Hematopoietic multipotent progenitor cell treated with erythropoietin and hydrocortisone succinate and interleukin-3 and kit ligand, for 17 days (in vitro differentiated cells): ENCODE data around the gene ATAD3C.
"Not testable (repeated sequence)": the region's sequence is repeated elsewhere in the genome, so short reads cannot be mapped to it uniquely, and the experiment has no call there.

Source experiments
- DNase-seq: peaks from one replicate; pipeline ENCODE4 v3.0.0-alpha.2; 2015; ENCODE audit warnings: low spot score

The ATAD3C gene

DNA sequence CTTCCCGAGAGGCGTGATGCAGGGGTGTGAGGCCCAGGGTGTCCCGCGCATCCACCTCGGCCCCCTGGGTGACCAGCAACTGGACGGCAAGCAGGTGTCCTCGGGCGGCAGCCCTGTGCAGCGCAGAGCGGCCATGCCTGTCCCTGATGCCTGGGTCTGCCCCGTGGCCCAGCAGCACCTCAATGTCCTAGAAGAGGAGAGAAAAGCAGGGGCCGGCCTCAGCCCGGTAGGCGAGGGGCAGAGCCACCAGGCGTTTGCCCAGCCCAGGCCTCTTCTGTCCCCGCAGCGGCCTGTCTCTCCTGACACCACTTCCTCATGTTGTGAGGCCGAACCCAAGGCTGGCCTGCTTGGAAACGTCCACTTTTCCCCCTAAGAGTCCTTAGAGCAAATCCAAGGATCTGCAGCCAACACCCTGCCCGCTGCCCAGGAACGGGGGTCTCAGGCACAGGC lies 30.1 kb upstream of the ATAD3C start:
- DNase-seq: no peak

DNA sequence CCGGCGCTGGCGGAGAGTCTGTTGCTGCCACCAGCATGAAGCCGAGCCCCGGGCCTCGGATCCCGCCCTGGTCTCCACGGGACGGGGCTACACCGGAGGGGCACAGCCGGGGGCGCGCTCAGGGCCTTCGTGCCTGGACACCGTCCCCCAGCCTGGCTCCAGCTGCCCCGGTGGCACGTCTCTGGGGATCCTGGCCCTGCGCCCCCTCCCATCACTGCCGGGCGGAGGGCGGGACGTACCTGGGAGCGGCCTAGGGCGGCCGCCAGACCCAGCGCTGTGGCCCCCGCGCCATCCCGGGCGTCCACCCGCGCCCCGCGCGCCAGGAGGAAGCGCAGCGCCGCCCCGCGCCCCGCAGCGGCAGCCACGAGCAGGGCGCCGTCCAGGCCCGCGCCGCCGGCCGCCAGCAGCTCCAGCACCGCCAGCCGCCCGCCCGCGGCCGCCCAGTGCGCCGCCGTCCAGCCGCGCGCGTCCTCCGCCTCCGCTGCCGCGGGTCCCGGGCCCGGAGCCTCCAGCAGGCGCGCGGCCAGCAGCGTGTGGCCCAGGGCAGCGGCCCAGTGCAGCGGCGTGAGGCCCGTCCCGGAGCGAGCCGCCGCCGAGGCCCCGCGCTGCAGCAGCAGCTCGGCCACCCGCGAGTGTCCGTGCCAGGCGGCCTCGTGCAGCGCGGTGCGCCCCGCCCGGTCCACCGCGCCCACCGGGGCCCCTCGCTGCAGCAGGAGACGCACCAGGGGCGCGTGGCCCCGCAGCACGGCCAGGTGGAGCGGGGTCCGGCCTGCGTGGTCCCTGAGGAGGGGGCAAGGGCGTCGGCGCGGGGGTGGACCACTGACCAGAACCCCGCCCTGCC lies 29.5 kb upstream of the ATAD3C start:
- DNase-seq: no peak

DNA sequence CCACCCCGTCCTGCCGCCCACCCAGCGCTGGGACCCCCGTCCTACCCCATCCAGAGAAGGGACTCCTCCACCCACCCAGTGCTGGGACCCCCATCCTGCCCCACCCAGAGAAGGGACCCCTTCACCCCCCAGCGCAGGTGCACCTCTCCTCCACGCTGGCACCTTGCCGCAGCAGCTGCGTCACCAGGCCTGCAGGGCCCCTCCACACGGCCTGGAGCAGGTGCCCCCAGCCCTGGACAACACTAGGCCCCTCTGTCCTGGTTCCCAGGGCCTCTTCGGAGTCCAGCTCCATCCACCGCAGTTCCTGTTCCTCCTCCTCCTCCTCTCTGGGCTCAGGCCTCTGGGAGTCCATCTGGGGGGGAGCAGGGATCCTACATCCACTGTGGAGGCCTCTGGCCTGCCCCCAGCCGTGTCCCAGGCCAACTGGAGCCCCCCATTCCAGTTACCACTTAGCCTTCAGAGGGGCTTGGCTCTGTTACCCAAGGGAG lies 28.8 kb upstream of the ATAD3C start:
- DNase-seq: no peak

DNA sequence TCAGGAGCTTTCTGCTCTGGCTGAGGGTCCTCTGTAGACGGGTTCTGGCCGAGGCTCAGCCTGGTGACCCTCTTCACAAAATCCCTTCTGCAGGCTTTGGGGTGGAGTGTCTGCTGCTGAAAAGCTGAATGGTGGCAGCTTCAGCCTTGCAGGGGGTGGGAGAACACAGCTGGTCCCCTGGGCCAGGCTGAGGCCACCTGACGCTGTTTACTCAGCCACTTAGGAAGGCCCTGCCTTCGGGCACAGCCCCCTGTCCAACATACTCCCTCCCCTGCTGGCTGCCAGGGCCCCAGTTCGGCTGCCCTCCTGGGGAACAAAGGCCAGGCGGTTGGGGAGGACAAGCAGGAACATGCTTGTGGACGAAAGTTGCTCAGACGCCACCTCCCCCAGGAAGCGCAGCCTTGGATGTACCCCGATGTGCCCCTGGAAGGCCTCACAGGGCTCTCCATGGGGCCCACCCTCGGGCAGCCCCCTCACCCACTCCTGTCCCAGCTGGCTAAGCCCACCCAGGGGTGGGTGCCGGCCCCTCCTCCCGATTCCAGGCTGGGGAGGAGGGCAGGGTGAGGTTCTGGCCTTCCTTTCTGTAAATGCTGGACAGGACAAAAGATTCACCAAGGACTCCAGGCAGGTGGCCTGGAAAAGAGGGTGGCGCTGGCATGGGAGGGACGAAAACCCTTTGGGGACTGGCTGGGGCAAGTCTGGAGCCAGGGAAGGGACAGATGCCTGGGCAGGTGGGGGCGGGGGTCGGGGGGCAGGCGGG lies 28.2 kb upstream of the ATAD3C start, which contains the start of gene ANKRD65:
TSS of gene ANKRD65 (minus strand) at position 130 of the 760 bp plus-strand sequence. CDS start 271 bp downstream, outside the sequence.
- DNase-seq: no peak

DNA sequence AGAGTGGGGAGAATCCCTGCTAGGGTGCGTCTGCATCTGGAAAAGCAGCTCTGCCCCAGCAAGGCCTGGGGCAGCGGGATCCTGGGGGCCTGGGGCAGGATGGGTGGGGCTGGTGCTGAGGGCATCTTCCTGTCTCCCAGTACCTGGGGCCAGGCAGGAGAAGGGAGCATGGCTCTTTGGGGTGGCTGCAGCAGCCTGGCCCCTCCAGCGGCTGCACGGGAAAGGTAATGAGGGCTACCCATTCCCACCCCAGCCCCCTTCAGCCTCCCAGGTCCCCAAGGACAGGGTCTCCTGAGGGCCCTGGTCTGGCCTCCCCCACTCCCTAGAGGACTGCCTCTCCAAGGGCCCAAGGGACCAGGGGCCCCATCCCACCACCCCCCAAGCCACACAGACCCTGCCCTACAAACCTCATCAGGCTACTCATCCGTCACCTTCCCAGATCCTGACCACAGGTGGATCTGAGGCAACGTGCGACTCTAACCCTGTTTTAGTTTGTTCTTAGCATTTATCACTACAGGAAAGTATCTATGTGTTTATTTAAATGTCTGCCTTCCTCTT lies 27.5 kb upstream of the ATAD3C start:
- no peak for DNase-seq

DNA sequence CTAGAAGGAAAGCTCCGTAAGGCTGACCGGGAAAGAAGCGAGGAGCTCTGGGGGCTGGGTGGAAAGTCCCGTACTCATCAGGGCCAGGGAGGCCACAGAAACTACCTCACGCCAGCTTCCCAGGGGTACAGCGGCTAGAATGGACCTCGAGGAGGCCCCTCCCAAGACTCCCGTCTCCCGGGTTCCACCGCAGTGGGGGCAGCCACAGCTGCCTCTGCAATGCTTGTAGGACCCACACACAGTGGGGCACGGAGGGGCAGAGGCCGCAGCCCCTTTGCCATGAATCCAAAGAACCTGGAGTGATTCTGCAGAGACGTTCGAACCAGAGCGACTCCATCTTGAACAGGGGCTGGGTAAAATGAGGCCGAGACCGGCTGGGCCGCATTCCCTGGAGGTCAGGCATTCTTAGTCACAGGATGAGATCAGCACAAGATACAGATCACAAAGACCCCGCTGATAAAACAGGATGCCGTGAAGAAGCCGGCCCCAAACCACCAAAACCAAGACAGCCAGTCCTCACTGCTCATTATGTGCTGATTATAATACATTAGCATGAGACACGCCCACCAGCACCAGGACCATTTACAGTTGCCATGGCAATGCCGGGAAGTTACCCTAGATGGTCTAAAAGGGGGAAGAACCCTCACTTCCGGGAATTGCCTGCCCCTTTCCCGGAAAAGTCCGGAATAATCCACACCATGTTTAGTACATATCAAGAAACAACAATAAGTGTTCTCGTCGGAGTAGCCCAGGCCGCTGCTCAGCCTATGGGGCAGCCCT lies 26.8 kb upstream of the ATAD3C start:
- DNase-seq: no peak

DNA sequence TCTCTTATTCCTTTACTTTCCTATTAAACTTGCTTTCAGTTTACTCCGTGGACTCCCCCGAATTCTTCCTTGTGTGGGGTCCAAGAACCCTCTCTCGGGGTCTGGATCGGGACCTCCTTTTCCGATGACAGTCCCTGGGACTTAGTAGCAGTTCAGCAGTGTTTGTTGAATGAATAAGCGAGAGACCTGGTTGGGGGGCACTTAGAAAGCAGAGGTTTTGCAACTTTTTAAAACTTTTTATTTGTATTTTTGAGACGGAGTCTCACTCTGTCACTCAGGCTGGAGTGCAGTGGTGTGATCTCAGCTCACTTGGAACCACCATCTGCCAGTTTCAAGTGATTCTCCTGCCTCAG lies 26.3 kb upstream of the ATAD3C start:
- DNase-seq: no peak

DNA sequence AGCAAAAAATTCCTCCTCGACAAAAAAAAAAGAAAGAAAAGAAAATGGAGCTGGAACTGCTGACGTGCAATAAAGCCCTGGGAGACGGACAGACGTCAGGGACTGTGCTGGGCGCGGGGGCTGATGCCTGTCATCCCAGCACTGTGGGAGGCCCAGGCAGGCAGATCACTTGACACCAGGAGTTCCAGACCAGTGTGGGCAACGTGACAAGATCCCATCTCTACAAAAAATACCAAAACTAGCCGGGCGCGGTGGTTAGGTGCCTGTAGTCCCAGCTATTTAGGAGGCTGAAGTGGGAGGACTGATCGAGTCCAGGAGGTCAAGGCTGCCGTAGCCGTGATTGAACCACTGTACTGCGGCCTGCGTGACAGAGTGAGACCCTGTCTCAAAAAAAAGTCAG lies 24.8 kb upstream of the ATAD3C start:
- no peak for DNase-seq

DNA sequence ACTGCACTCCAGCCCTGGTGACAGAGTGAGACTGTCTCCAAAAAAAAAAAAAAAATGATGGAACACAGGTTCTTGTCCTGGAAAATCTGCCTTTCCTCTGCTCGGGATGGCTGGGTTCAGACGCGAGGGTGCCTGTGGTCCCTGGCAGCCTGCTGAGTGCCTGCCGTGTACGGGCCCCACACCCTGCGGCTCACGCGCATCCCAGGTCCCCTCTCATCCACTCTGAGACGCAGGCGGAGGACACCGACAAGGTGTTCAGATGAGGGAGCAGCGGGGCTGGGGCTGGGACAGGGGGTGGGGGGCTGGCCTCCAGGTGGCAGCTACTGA lies 24.1 kb upstream of the ATAD3C start:
- DNase-seq: no peak

DNA sequence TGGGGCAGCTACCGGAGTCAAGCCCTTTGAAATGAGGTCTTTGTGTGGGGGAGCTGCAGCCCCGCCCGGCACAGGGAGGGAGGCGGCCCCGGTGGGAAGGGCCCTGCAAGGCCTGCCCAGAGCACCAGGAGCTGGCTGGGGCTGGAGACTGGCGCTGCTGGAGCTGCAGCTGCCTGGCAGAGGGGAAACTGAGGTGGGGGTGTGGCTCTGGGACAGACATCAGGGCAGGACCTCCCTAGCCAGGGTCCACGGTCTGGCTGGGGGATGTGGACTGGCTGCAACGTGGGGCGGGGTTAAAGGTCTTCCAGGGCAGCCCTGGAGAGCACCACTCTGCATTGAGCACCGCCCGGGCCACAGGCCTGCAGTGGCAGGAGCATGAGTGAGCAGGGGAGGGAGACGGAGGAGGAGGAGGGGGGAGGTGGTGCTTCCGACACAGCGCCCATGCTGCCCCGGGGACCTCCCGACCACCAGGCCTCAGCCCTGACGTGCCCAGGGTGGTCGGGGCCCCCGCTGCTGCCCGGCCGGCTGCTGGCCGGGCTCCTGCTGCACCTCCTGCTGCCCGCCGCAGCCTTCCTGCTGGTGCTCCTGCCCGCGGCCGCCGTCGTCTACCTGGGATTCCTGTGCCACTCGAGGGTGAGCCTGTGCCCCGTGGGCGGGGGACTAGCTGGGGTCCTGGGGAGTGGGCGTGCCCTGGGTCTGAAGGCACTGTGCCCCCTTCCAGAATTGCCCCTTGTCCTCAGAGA lies 23.6 kb upstream of the ATAD3C start:
- DNase-seq: no peak

DNA sequence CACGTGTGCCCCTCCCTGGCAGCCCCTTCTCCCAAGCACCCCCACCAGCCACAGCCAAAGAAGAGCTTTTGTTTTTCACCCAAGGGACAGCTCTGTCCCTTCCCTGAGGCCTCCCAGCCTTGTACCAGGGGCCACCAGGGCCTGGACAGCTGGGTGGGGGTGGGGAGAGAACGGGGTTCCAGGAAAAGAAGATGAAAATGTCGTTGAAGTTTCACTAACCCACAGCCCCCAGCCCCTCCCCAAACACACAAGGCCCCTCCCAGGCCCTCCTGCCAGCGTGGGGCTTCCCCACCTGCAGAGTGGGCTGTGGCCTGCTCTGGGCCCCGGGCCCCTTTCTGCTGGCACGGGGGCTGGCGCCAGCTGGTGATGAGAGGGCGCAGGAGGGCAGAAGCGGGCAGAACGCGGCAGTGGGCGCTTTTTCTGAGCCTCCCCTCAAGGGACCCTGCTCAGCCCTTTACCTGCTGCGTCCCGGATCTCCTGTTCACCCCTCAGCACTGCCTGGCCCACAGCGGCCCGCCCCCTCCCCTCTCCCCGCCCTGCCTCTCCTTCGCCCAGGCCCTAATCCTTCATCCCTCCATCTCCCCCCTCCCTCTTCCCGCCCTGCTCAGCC lies 22.9 kb upstream of the ATAD3C start:
- DNase-seq: no peak

DNA sequence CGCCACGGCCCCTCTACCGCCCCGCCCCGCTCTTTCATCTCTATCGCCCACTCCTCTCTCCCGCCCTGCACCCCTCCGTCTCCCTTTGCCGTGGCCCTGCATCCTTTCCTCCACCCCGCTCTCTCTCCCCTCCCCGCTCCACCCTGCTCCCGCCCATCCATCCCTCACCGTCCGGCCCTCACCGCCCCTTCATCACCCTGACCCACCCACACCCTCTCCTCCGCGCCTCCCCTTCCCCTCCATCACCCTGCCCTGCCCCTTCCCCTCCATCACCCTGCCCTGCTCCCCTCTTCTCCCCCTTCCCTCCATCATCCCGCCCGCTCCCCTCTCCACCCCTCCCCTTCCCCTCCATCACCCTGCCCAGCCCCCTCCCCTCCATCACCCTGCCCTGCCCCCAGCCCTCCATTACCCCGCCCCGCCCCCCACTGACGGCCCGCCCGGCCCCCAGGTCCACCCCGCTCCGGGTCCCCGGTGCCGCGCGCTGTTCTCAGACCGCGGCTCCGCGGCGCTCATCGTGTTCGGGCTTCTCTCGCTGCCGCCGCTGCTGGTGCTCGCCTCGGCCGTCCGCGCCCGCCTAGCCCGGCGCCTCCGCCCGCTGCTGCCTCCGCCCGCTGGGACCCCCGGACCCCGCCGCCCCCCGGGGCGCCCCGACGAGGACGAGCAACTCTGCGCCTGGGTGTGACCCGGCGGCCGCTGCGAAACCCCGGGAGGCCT lies 22.2 kb upstream of the ATAD3C start:
- no peak for DNase-seq

DNA sequence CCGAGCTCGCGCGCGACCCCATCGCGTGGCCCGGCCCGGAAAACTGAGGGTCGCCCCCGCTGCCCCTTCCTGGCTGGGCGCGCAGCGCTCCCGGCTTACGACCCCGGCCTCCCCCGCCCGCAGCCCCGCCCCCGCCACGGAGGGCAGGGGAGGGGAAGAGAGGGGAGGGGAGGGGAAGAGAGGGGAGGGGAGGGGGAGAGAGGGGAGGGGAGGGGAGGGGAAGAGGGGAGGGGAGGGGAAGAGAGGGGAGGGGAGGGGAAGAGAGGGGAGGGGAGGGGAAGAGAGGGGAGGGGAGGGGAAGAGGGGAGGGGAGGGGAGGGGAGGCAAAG lies 21.7 kb upstream of the ATAD3C start:
- DNase-seq: no peak

DNA sequence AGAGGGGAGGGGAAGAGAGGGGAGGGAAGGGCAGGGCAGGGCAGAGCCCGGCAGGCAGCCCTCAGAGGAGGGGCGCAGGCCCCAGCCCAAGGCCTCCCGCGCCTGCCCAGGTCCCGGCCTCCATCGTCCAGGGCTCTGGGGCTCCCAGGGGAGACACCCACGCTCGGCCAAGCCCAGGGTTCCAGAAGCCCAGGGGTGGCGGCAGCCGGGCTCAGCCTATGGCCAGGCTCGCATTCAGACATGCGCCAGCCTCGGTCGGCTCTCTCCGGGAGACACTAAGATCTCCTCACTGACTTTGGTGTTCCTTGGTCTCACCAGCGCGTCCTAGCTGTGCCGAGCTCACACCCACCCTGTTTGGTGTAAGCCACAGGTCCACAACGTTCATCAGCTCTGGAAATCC lies 21.3 kb upstream of the ATAD3C start:
- no peak for DNase-seq

DNA sequence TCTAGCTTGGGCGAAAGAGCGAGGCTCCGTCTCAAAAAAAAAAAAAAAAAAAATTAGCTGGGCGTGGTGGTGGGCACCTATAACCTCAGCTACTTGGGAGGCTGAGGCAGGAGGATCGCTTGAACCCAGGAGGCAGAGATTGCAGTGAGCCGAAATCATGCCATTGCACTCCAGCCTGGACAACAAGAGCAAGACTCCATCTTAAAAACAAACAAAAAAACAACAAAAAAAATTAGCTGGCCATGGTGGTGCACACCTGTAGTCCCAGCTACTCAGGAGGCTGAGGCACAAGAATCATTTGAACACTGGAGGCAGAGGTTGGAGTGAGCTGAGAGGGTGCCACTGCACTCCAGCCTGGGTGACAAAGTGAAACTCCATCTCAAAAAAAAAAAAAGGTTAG lies 20.5 kb upstream of the ATAD3C start:
- not testable (repeated sequence) for DNase-seq

DNA sequence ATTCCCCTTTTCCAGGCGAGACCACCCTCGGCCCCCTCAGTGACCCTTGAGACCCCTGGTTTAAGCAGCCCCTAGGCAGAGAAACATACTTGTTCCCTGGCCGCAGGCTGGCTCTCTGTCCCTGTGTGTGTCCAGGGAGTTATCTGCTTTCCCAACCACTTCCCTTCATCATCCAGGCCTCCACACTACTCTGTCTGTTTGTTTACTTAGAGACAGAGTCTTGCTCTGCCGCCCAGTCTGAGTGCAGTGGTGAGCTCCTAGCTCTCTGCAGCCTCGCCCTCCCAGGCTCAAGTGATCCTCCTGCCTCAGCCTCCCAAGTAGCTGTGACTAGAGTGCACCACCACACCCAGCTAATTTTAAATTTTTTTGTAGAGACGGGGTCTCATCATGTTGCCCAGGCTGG lies 19.8 kb upstream of the ATAD3C start:
- no peak for DNase-seq

DNA sequence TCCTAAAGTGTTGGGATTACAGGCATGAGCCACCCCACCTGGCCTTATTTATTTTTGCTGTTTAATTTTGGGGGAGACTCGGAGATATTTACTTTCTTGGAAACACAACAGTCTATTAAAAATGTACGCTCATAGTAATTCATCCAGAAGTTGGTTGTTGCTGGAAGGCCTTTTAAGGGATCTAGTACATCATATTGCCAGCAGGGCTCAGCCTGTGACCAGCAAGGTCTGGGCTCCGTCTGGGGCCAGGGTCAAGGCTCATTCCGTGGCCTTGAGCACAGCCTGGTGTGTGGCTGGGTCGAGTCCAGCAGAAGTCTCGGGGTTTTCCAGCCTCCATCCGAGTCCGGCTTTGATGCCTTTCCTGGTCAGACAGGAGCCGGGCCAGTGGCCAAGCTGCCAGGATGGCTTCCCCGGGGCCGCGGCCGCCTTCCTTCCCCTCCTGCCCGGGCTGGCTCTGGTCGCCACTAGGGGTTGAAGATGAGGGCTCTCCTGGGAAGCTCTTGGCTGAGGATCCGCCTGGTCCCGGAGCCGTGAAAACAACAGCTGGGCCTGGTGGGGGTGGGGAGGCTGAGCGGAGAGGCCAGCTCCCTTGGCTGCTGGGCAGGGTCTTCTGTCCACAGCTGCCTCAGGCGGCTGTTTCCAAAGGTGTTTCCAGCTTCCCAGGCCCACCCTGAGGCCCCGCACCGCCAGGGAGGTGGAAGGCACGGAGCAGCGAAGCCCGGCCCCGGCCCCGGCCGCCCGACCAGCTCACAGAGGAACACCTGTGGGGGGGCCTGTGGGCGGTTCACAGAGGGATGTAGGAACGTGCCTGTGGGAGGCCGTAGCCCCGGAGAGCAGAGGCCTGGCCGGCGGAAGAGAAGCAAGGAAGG lies 19.1 kb upstream of the ATAD3C start:
- no peak for DNase-seq

DNA sequence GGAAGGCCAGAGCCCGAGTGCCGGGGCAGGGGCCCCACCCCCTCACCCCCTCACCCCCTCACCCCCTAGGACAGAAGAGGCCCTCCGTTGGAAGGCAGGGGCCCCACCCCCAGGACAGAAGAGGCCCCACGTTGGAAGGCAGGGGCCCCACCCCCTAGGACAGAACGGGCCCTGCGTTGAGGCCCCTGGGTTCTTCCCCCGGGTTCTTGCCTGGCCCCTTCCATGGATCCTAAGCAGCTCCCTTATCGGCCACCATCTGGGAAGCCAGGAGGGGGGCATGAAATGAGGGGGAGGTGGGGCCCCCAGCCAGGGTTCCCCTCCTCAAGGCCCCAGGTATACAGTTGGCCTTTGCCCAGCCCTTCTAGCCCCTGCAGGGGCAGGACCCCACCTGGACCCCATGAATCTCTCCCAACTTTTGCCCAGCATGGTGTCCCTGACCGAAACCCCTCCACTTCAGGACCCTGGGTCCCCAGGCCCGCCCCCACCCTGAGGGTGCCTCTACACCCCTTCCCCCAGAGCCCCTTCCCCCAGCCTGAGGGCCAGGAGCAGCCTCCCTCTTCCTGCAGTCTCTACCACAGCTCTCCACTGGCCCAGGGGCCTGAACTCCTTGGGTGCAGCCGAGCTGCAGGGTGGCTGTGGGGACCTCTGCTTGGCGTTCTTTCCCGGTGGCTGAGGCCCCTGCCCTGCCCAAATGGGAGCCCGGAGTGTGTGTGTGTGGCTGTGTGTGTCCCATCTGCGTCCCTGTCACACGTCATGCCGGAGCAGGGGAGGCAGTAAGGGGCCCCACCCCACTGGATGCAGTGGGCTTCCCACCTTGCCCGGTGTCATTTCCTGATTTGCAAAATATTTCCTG lies 18.3 kb upstream of the ATAD3C start:
- no peak for DNase-seq

DNA sequence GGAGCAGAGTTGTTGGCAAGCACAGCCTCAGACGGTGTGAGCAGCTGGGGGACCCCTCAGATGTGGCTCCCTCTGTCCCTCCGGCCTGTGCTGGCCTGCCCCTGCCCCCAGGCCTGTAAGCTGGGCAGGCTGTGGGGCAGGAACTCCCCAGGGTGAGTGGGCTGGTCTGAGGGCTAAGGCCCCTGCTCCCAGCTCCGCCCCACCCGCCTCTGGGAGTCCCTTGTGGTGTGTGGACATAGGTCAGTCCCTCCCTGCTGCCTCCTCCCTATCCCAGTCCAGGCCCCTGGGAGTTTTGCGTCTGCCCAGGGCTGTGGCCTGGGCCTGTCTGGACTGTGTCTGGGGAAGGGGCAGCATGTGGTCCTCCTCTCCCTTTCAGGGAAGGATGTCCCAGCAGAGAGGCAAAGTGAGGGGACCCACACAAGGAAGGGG lies 17.6 kb upstream of the ATAD3C start:
- no peak for DNase-seq
